ENCODE measurements around the gene DELE1.

DELE1 gene

DNA sequence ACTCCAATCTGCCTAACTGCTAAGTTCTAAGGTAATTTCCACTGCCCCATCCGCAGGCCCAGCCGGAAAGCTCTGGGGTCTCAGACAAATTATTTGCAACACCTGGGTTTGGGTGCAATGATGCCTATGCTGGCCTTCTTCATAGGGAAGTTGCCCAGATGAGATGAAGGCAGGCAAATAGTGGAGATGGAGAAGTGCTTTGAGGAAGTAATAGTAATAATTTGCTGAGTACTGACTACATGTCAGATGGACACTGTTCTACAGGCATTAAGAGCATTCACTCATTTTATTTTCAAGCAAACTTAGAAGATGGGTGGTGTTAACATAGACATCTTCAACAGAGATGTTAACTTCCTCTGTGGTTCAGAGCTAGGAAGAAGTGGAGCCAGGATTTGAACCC lies 30.5 kb downstream of the DELE1 start:
- no peak for DNase-seq (ENCODE audit: low read depth in 1 of 2, low spot score in 1 of 2)

DNA sequence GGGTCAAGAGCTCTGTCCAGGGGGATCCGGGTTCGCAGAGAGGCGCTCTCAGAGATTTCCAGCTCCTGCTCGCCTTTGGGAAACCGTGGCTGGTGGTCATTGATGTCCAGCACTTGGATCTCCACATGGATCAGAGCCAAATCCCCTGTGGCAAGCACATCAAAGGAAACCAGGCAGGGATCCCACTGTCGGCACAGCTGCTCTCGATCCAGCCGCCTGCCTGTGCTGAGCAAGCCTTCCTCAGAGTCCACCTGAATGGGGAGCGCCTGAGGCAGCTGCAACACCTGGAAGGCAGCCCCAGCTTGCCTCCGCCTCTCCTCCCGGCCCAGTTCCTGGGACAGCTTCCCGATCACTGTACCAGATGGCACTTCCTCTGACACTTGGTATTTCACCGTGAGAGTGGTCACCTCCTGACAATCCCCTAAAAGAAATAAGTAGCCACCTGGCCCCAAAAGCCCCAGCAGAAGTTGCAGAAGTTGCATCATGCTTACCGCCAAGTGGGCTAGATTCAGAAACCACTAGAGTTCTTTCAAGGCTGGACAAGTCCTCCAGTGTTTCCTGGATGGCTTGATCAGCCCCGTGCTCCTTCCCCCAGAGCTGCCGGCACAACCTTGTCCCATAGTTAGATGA lies 33.8 kb downstream of the DELE1 start:
- DNase-seq (ENCODE audit: low read depth in 1 of 2, low spot score in 1 of 2): no peak

DNA sequence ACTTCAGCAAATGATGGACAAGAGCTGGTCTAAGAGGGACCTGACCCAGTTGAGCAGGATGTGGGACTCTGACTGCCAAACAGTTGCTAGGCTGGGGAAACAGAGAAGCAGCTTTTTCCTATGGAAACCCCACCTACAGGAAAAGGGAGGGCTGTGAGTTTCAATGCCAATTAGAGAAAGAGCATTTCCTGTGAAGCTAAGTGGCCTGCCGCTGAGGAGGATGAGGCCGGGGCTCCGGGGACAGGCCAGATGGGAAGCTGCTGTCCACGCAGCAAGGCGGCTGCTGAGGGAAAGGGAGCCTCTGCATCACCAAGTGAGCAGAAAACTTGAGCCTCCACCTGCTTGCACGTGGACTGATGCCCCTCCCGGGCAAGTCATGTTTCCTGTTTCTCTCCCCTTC lies 34.4 kb downstream of the DELE1 start, which contains the start of gene PCDH12:
Gene PCDH12 (minus strand): TSS at position 90 of the 400 bp plus-strand sequence. CDS start 351 bp downstream, outside the sequence.
- no peak for DNase-seq (ENCODE audit: low read depth in 1 of 2, low spot score in 1 of 2)

DNA sequence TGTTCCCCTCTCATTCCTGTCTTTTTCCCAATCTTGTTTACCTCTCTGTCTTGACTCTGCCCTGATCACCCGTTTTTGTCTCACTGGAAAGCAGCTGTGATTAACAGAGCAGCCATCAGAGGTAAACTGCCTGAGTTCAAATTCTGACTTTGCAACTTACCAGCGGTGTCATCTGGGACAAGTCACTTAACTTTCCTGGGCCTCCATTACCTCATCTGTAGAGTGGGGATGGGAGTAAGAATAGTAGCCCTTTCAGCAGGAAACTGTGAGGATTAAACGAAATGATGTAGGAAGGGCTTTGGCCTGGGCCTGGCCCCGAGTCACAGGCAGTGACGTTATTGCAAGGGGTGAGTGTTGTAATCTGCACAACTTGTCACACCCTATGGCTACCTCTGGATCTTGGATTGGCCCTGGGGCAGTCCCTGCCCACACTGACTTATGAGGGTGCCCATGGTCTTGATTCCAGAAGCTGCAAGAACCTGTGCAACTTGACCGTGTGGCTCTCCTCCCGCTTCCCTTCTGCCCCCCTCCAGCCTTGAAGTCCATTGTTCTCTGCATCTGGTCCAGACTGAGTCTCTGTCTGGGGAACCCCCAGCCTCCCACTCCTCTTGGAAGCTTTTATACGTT lies 35.0 kb downstream of the DELE1 start:
- DNase-seq (ENCODE audit: low read depth in 1 of 2, low spot score in 1 of 2): no peak

DNA sequence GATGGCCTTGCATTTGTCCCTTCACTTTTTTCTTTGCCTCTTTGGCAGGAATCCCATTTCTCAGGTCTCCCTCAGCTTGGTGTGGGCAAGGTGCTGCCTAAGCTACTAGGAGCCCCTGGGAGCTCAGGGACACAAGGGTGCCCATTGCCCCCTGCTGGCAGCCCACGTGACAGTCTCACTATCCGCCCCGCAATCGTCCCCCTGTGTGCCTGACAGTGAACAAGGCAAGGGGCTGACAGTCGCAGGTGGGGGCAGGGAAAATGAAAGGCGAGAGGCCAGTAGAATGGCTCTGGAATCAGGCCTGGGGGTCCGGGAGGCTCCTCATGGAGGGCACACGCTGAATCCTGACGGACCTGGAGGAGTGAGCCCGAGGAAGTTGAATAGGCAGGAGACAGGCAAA lies 36.3 kb downstream of the DELE1 start:
- no peak for DNase-seq (ENCODE audit: low read depth in 1 of 2, low spot score in 1 of 2)

DNA sequence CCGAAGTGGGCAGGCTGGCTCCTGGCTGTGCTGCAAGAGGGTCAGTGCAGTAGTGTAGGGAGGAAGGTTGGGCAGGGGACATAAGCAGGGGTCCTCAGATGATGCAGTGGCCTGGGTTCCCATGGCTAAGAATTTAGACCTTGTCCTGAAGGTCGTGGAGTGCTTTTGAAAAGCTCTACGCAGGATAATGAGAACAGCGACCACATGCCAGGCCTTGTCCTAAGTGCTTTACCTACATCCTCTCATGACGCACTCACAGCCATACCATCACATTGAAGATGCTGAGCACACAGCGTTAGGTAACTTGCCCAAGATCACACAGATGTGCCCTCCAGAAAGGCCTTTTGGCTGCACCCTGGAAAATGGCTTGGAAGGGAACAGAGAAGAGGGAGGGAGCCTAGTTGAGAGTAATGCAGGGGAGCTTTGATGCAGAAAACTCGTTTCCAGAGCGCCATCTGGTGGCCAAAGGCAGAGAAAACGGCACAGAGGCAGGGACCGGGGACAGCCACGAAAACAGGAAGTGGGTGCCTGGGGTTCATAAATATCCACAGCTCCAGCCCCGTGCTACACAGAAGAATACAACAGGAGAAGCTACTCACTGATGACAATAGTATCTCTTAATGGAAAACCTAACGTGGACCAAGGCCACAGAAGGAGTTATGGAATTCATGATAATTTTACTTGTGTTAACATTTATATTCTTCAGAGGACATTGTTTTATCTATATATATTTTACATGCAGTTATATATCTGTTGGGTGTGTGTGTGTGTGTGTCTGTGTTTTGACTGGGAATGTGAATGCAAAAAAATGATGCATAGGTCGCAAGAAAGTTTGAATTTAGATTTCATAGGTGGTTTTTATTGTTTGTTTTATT lies 37.0 kb downstream of the DELE1 start:
- DNase-seq (ENCODE audit: low read depth in 1 of 2, low spot score in 1 of 2): peak; percentile 75 to 76

DNA sequence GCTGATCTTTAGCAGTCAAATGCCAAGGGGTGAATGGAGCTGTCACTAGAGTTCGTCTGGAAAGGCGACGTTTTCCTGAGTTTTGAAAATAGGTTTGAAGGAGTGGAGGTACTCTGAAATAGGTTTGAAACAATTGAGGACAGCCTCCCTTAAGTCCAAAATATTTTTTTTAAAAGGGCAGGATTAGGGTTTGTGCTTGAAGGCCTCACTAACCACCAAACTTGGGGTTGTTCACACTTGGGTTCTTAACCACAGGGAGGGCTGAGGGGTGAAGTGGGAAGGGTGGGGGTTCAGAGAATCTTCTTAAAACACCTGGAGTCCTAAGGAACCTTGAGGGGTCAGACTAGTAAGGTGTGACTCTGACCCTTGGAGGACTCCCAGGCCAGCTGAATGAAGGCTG lies 37.8 kb downstream of the DELE1 start:
- DNase-seq (ENCODE audit: low read depth in 1 of 2, low spot score in 1 of 2): no peak

DNA sequence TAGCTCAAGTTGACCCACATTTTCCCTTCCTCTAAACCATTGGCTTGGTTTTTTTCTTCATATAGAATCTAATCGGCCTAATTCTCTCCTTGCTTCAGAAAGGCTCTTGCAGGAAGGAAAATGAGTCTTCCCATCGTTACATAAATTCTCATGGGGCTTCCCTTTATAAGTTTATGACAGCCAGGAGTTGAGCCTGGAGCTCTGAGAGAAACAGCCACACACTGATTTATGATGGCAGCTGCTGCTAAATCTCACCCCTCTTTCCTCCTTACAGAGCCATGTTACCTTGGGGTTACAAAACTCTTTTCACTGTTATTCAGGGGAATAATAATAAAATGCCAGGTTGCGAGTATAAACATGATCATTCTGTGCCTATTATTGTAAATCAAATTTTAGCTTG lies 40.0 kb downstream of the DELE1 start:
- DNase-seq (ENCODE audit: low read depth in 1 of 2, low spot score in 1 of 2): no peak

DNA sequence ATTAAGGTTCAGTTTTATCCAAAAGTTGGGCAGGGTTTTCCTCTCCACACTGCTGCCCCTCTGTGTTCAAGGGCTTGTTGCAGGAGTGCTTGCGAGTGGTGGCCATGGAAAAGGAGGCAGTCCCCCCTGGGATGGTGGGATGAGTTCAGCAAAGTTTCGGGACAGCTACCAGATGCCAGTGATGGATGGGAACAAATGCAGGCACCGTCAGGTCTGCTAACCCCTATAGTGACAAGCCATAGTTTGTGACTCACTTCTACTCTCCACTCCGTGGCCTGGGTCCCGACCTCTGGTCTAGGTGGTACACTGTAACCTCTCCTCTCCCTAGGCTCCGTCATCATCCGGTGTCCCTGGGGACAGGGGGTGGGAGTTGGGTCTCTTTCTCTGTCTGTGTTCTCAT lies 41.4 kb downstream of the DELE1 start:
- no peak for DNase-seq (ENCODE audit: low read depth in 1 of 2, low spot score in 1 of 2)

DNA sequence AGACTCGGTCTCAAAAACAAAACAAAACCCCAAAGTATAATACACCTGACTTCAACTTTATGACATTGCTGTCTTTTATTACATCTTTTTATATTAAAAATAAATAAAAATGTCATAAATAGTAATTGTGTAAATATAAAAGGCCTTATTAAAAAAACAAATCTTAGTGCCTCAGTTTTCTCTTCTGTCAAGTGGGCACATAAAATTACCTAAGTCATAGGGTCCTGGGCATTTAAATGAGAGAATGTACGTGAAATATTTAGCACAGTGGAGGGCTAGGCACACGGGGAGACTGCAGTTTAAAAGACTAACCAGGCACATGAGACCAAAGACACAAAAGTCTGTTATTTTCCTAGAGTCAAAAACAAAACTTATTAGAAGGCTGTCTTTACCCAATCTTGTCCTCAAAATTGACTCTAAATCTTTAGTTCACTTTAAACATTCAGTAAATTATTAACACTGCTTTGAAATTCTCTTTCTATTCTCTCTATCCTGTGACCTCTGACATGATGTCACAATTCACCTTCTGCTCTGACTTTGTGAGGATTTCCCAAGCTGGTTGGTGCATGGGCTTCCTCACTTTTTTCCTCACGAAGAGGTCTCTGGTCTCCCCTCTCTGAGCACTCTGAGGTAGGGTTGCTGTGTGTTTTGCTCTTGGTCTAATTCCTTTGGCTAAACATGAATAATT lies 42.7 kb downstream of the DELE1 start:
- no peak for DNase-seq (ENCODE audit: low read depth in 1 of 2, low spot score in 1 of 2)

DNA sequence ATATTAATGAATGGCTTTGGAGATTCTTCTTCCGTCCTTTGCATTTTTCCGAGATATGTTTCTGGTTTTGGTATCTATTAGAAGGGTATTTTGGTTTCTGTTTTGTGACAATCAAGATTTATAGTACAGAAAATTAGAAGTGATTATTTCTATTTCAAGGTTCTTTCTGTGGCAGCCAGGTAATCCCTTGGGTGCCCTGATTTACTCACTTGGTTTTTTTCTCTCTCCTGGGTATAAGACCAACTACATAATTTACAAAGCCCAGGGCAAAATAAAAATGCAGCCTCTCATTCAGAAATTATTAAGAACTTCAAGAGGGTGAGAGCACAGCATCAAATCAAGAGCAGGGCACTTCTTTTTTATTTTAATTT lies 43.3 kb downstream of the DELE1 start:
- DNase-seq (ENCODE audit: low read depth in 1 of 2, low spot score in 1 of 2): no peak

DNA sequence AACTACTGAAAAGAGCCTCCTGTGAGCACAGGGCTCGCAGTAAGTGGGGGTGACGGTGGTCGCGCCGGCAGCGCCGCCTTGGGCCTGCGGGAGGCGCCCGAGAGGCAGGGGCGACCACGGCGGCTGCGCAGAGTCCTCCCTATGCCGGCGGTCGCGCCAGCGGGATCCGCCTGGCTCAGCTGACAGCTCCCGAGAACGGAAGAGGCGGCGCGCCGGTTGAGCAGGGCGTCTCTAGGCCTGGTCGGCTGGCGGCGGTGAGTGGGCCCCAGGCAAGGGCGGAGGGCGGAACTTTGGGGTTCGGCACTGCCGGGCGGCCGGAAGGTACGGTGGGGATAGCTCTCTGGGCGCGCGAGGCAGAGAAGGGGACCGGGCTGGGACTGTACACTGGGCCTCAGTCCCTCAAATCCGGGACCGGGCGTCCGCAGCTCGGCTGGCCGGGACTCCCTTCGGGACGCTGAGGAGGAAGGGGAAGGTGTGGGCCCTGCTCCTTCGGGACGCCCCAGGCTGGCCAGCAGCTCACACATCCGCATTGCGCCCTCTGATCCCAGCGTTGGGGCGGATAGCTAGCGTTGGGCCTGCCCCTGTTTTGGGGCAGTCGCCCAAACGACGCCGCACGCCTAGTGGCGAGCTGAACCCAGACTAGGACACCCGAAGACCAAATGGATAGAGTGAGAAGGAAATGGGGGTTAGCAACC lies 45.4 kb downstream of the DELE1 start, which contains the start of gene RNF14:
Gene RNF14 (plus strand): TSS at position 192 of the 695 bp plus-strand sequence. CDS start 4,484 bp downstream, outside the sequence.
- DNase-seq (ENCODE audit: low read depth in 1 of 2, low spot score in 1 of 2): peak; percentile 83 to 87

DNA sequence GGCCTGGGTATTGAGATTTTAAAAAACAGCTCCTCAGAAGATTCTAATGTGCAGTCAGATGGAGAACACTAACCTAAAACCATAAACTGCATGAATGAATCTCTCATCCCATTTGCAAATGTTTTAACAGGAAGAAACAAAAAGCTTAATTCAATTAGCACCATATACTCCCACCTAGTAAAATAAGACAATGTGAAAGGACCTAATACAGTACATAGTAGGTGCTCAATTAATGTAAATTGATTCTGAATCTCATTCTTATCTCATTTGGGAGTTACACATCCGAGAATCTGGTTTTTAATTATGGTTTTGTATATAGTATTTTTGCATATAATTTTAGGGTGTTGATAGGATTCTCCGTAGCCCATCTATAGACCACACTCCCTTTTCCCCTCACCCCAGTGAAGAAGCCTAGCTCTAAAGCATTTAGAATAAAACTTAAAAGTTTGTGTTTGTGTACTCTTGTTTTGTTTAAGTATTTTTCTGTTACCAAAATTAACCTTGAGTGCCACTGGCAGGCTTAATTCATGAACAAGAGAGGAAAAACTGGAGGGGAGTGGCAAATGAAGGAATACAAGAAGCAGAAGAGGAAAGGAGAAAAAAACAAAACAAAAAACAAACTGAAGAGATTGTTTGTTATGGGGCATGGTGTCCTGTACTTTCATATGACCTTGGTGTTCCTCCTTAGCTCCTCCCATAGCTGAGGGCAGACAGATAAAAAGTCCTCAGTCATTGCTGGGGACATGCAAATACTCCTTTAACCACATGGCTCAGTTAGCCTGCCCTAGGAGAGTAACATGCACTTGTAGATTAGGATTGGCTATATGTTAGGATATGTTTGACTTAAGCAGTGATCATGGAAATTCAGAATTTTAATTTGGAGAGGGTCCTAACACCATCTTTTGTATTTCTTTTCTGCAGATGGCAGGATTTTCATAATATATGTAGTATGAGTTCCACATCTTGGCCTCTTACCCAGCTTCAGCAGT lies 46.4 kb downstream of the DELE1 start:
- DNase-seq (ENCODE audit: low read depth in 1 of 2, low spot score in 1 of 2): no peak

DNA sequence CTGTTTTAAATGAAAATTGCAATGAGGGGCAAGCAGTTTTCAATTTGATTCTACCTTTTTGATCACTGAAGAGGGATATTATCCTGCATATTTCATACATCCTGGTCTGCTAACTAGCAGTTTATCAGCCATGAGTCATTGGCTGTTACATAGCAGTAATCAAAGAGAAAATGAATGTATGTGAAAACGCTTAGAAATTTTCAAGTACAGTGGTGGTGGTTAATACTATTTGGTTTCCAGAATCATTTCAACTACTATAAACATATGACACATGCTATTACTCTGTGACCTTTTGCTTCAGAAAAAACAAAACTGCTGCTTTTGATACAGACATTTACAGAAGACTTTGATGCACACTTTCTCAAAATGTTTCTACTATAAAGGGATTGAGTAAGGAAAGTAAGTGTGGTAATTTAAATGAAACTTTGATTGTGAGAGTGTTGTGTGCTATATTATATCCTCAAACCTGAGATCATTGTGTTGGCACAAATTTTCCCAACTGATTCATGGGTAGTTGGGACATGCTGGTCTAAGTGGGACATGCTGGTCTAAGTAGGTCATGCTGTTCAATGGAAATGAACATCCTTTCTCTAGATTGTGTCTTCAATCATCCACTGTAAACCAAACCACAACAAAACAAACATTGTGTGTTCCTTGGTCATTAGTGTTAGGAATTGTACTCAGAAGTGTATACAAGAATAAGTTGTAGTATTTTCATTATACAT lies 50.4 kb downstream of the DELE1 start:
- no peak for DNase-seq (ENCODE audit: low read depth in 1 of 2, low spot score in 1 of 2)

DNA sequence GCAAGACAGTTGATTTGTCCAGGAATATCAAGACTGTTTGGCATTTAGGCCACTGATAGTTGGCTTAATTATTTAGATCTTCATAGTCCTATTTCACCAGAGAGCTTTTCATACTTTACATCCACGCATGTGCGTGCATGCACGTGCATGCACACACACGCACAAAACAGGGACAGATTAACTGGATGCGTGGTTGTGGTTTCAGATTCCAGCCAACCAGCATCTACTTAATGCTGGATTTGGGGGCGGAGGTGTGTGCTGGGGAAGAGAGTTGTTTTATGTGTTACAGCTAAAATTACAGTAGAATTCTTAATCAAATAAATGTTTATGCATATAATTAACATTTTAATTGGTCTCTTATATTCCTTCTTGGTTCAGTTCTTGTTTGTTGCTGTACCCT lies 52.5 kb downstream of the DELE1 start:
- DNase-seq (ENCODE audit: low read depth in 1 of 2, low spot score in 1 of 2): no peak

DNA sequence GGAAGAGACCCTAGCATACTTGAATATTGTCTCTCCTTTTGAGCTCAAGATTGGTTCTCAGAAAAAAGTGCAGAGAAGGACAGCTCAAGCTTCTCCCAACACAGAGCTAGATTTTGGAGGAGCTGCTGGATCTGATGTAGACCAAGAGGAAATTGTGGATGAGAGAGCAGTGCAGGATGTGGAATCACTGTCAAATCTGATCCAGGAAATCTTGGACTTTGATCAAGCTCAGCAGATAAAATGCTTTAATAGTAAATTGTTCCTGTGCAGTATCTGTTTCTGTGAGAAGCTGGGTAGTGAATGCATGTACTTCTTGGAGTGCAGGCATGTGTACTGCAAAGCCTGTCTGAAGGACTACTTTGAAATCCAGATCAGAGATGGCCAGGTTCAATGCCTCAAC lies 54.7 kb downstream of the DELE1 start:
- DNase-seq (ENCODE audit: low read depth in 1 of 2, low spot score in 1 of 2): no peak

DNA sequence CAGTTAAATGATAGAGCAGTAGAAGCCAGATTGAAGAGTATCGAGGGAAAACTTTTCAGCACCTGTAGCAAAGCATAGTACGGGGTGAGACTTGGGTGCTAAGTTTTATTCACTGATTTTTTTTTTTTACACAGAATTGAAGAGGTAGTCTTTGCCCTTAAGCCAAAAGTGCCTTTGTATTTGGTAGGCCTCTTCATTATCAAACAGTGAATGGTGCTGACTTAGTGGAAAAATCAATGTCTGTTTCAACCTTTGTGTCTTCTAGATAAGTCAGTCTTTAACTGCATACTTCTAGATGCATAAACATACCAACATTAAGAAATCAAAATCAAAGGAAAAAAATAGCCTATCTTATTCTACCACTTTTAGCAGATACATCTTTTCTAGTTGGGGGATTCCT lies 59.0 kb downstream of the DELE1 start:
- DNase-seq (ENCODE audit: low read depth in 1 of 2, low spot score in 1 of 2): no peak

DNA sequence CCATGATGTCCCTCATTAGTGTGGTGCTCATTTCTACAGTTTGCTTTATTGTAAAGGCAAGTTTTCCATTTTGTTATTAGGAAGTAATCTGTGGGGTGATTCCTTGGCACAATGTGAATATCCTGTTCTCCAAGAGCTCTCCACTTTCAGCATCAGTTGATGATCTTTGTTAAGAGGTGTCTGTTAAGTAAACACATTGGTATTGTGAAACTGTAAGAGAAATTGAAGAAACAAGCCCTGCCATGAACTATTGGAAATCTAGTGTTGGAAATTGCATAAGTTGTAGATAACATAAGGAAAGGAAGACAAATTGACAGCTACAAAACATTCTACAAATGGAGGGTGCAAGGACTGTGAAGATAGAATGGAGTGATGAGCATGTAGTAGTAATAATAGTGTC lies 62.4 kb downstream of the DELE1 start:
- DNase-seq (ENCODE audit: low read depth in 1 of 2, low spot score in 1 of 2): no peak

DNA sequence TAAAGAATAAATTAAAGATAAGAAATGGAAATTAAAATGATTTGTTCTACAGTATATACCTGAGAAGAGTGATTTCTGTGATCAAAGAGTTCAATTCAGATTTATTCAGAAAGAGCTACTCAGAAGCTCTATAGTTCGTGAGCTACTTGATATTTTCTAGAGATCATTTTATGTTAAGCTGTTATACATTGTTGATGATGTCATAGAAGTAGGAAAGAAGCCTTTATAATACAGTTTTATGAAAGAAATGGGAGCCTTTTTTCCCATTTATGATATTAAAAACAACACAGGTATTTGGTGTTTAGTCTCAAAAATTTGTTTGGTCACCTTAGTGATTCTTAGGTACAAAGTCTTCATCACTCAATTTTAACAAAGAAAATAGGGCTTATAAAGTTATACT lies 66.0 kb downstream of the DELE1 start:
- no peak for DNase-seq (ENCODE audit: low read depth in 1 of 2, low spot score in 1 of 2)
